K562 (cell line): ENCODE data around the gene FGF23. TPM values are rescaled to one million over a fixed set of nuclear protein-coding genes. Genes with fewer than 3 reads are reported as not detected.

ENCODE experiments used
- ATAC-seq: fragments of 200-7000 bp; cut with Tn5 transposase; 3 replicates; pipeline ENCODE4 v1.9.1; 2020; ENCODE audit warnings: moderate library complexity
- BruUV-seq: library from RNA; stranded (reverse); fragments of 400-500 nt; replicated peaks from 2 replicates; lab custom pipeline; 2021; lab: Mats Ljungman, UMichigan
- CTCF ChIA-PET: fragments of 300-600 bp; formaldehyde crosslinking; extraction: SDS; loops from one replicate; lab custom pipeline; 2021; ENCODE audit warnings: low intra/inter-chr PET ratio; lab: Yijun Ruan, JAX
- POLR2A ChIA-PET: fragments of 300-600, 350-650 bp; sonication (Branson Sonifier 250); formaldehyde crosslinking; extraction: SDS; loops from one replicate; lab custom pipeline; 2021; ENCODE audit warnings: antibody characterized with exemption, inconsistent platforms; lab: Yijun Ruan, JAX
- DNase-seq, 4 experiments: peaks; one replicate each; pipeline versions ENCODE4 v3.0.0 to v3.0.0-alpha.2; 2011 to 2018; ENCODE audit warnings: low spot score in 3 of 4, mixed read lengths in 3 of 4; ENCODE audit errors: extremely low read depth in 1 of 4
- FAIRE-seq: peaks from 2 replicates; lab custom pipeline; 2011; peaks lifted over from hg19 to GRCh38; lab: Jason Lieb, UNC
- H2AFZ ChIP-seq: 2 replicates; pipeline ENCODE4 v1.6.0; 2011; ENCODE audit warnings: low read depth, low read length, control low read depth, inconsistent platforms
- H3K27ac ChIP-seq: fragments of 200-600 bp; 3 replicates; pipeline ENCODE4 v1.8.0; 2011; ENCODE audit warnings: low read depth, mild to moderate bottlenecking, control low read depth, inconsistent platforms, low read length, moderate library complexity, mixed read lengths; ENCODE audit errors: extremely low read depth
- H3K27me3 ChIP-seq, 2 experiments: fragments of 300-600 bp in 1 of 2; 2 replicates in 1 of 2; 3 replicates in 1 of 2; pipeline versions ENCODE4 v1.6.0 to v1.8.0; 2011; ENCODE audit warnings: inconsistent platforms in 2 of 2, low read length in 2 of 2, mild to moderate bottlenecking in 1 of 2, mixed read lengths in 1 of 2, moderate library complexity in 1 of 2; ENCODE audit not compliant: control insufficient read depth in 2 of 2, insufficient read depth in 2 of 2
- H3K36me3 ChIP-seq: fragments of 300-600 bp; 3 replicates; pipeline ENCODE4 v1.8.0; 2011; ENCODE audit warnings: mild to moderate bottlenecking, low read length, inconsistent platforms; ENCODE audit not compliant: control insufficient read depth, insufficient read depth
- H3K4me1 ChIP-seq, 2 experiments: fragments of 200-600 bp in 1 of 2; replicated peaks in 1 of 2; 2 replicates in 1 of 2; 3 replicates in 1 of 2; pipeline versions ENCODE4 v1.5.1 to v1.8.0; 2011; ENCODE audit warnings: inconsistent platforms in 2 of 2, low read length in 2 of 2, mild to moderate bottlenecking in 1 of 2, mixed read lengths in 1 of 2, moderate library complexity in 1 of 2; ENCODE audit not compliant: control insufficient read depth in 2 of 2, insufficient read depth in 2 of 2
- H3K4me2 ChIP-seq: 2 replicates; pipeline ENCODE4 v1.6.1; 2011; ENCODE audit warnings: low read length, control low read depth, inconsistent platforms, mixed read lengths; ENCODE audit not compliant: insufficient read depth
- H3K4me3 ChIP-seq: fragments of 200-600 bp; sonication (generic), shearing (Covaris generic); 2 replicates; pipeline ENCODE4 v1.5.1; 2016; ENCODE audit warnings: control low read depth, inconsistent platforms
- H3K79me2 ChIP-seq: fragments of 200-600 bp; 3 replicates; pipeline ENCODE4 v1.8.0; 2011; ENCODE audit warnings: low read length, inconsistent platforms; ENCODE audit not compliant: control insufficient read depth, insufficient read depth
- H3K9ac ChIP-seq, 2 experiments: 2 replicates each; pipeline versions ENCODE4 v1.6.0 to v1.6.1; 2011; ENCODE audit warnings: low read depth in 2 of 2, low read length in 2 of 2, control low read depth in 1 of 2, inconsistent platforms in 1 of 2, mild to moderate bottlenecking in 1 of 2, mixed read lengths in 1 of 2; ENCODE audit not compliant: insufficient read depth in 1 of 2
- H3K9me1 ChIP-seq: one replicate; pipeline ENCODE4 v1.6.0; 2011; ENCODE audit warnings: inconsistent platforms, mild to moderate bottlenecking, low read length, moderate library complexity; ENCODE audit not compliant: control insufficient read depth, insufficient read depth
- H3K9me3 ChIP-seq: replicated peaks from 2 replicates; pipeline ENCODE4 v1.5.1; 2011; ENCODE audit warnings: low read depth, low read length, inconsistent platforms; ENCODE audit not compliant: control insufficient read depth, insufficient read depth
- H4K20me1 ChIP-seq: replicated peaks from 2 replicates; pipeline ENCODE4 v1.6.1; 2011; ENCODE audit warnings: low read length, inconsistent platforms, mixed read lengths; ENCODE audit not compliant: control insufficient read depth, insufficient read depth
- ARID2 ChIP-seq: fragments of 450-650 bp; IDR thresholded peaks from 2 replicates; pipeline ENCODE4 v1.6.1; 2017; ENCODE audit warnings: antibody characterized with exemption, mild to moderate bottlenecking
- DNMT1 ChIP-seq: fragments of 450-650 bp; IDR thresholded peaks from 2 replicates; pipeline ENCODE4 v1.6.1; 2016; ENCODE audit warnings: antibody characterized with exemption, mild to moderate bottlenecking
- ESRRA ChIP-seq: fragments of 450-650 bp; IDR thresholded peaks from 2 replicates; pipeline ENCODE4 v1.6.1; 2014; ENCODE audit warnings: low read depth, mild to moderate bottlenecking, moderate library complexity, borderline replicate concordance
- HNRNPUL1 ChIP-seq: fragments of 200-400 bp; formaldehyde crosslinking; IDR thresholded peaks from 2 replicates; pipeline ENCODE4 v1.6.1; 2017; ENCODE audit warnings: low read length
- JUND ChIP-seq, 2 experiments: IDR thresholded peaks; 2 replicates in 1 of 2; 3 replicates in 1 of 2; pipeline ENCODE4 v1.6.1; 2011; ENCODE audit warnings: borderline replicate concordance in 2 of 2, low read depth in 2 of 2, low read length in 2 of 2, improper control_type of control experiment in 1 of 2, missing biosample characterization in 1 of 2, missing genetic modification characterization in 1 of 2, missing genetic modification reagents in 1 of 2
- NEUROD1 ChIP-seq: fragments of 150-350 bp; IDR thresholded peaks from 2 replicates; pipeline ENCODE4 v1.6.1; 2014; ENCODE audit warnings: borderline replicate concordance, low read length, low read depth; ENCODE audit not compliant: partially characterized antibody
- RAD21 ChIP-seq, 2 experiments: fragments of 250-450 bp in 1 of 2; fragments of 450-650 bp in 1 of 2; sonication (Bioruptor Pico) in 1 of 2; formaldehyde crosslinking in 1 of 2; IDR thresholded peaks in 1 of 2; conservative IDR thresholded peaks in 1 of 2; 2 replicates each; pipeline versions ENCODE4 v1.4.0 to v1.8.0; 2020 to 2022; ENCODE audit warnings: mild to moderate bottlenecking in 2 of 2, moderate library complexity in 1 of 2
- RCOR1 ChIP-seq, 2 experiments: IDR thresholded peaks; 2 replicates each; pipeline ENCODE4 v1.6.1; 2012; ENCODE audit warnings: low read depth in 2 of 2, low read length in 2 of 2, borderline replicate concordance in 1 of 2, improper control_type of control experiment in 1 of 2
- ZNF124 ChIP-seq: sonication (generic); formaldehyde crosslinking; IDR thresholded peaks from 2 replicates; pipeline ENCODE4 v1.8.1; 2022; ENCODE audit warnings: missing genetic modification reagents
- ZNF280A ChIP-seq: fragments of 450-650 bp; IDR thresholded peaks from 2 replicates; pipeline ENCODE4 v1.6.1; 2018; ENCODE audit warnings: mild to moderate bottlenecking, low read depth; ENCODE audit not compliant: partially characterized antibody
- ZNF717 ChIP-seq: fragments of 250-450 bp; sonication (Bioruptor Pico); IDR thresholded peaks from 2 replicates; pipeline ENCODE4 v1.5.0; 2021
- ZNF766 ChIP-seq: fragments of 200-800 bp; sonication (Bioruptor generic); conservative IDR thresholded peaks from 2 replicates; pipeline ENCODE4 v1.6.1; 2016; ENCODE audit warnings: missing genetic modification characterization, missing compliant biosample characterization
- WGBS: fragments of 100-300 bp; shearing (Covaris generic); methylation state at CpG from one replicate; pipeline ENCODE4 v1.1.6; 2016; ENCODE audit warnings: low coverage, mixed read lengths; ENCODE audit not compliant: insufficient coverage; ENCODE audit errors: missing lambda C conversion rate; 5-methylcytosine and 5-hydroxymethylcytosine counted together
- in situ Hi-C: fragments of 300-500 bp; cut with MboI; formaldehyde crosslinking; loops from 4 replicates; pipeline ENCODE4 v1.15.0; 2018; ENCODE audit warnings: inconsistent platforms, mixed read lengths
- intact Hi-C: fragments of 100-400 bp; cut with micrococcal nuclease; formaldehyde crosslinking; loops from 2 replicates; pipeline ENCODE4 v1.14.2; 2022
- polyA plus RNA-seq, 8 experiments: library from polyadenylated mRNA; depleted of rRNA in 4 of 8; stranded (reverse) in 5 of 8; unstranded in 3 of 8; fragments of >200 nt; fragmentation: Nextera tagmentation in 2 of 8; fragmentation: Illumina TruSeq in 1 of 8; extraction: Ambion mirVana in 2 of 8; extraction: Trizol in 1 of 8; gene quantifications; 2 replicates each; pipeline versions ENCODE4 v1.2.1 to v1.2.3, GENCODE V29; 2011 to 2014; ENCODE audit warnings: inconsistent platforms in 1 of 8, missing spikeins in 1 of 8
- total RNA-seq, 7 experiments: library from RNA; depleted of rRNA in 6 of 7; stranded (reverse); fragments of >200 nt in 6 of 7; fragmentation: Illumina TruSeq in 2 of 7; extraction: Trizol in 2 of 7; gene quantifications; 2 replicates each; pipeline versions ENCODE4 v1.2.1 to v1.2.3, GENCODE V29; 2011 to 2021; ENCODE audit warnings: low replicate concordance in 1 of 7
- TF ChIP-seq, protein P1 (sequence below): sonication (generic); formaldehyde crosslinking; IDR thresholded peaks from 2 replicates; pipeline ENCODE4 v1.8.0; 2022; ENCODE audit warnings: missing genetic modification reagents, mild to moderate bottlenecking, borderline replicate concordance
- TF ChIP-seq, protein P2 (sequence below), 3 experiments: IDR thresholded peaks in 2 of 3; conservative IDR thresholded peaks in 1 of 3; 2 replicates each; pipeline ENCODE4 v1.5.1; 2011 to 2012; ENCODE audit warnings: low read length in 3 of 3, mild to moderate bottlenecking in 3 of 3, control low read depth in 2 of 3, improper control_type of control experiment in 1 of 3, inconsistent platforms in 1 of 3, low read depth in 1 of 3, mixed read lengths in 1 of 3, moderate library complexity in 1 of 3; ENCODE audit not compliant: insufficient read depth in 2 of 3

FGF23 gene
- total and polyA plus RNA-seq, 9 of the 15 experiments (the other 6 are each of a cell fraction or from before 2014, with no cell fraction given) = 0.38 TPM; not detected in 8

- no peak for TF ChIP-seq ZNF124 (CRISPR knock-in tag)
Measured at GRCh38 chr12:4386801-4387200, 7.3 kb upstream of the FGF23 start (continued).

DNA sequence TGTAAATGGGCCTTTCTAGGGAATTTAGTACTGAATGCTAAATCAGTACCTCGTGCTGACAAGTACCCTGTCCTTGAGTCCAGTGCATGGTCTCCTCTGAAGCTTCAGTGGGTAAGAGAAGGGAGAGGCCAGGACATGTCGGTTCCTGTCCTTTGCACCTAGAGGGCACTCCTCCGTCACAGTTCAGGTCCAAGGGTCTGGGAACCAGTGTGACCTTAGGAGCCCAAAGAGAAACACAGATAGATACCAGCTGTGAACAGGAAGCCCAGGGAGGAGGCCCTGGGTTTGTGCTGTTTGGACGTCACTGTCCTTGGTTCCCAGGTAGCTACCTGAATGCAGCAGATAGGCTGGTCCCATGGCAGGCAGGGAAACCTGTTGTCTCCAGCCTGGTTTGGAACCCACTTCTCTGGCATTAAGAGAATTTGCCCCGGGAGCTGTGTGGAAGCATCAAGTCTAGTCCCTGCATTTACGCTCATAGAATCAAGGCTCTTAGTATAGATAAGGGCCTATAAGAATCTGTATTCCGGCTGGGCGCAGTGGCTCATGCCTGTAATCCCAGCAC is 3.9 kb upstream of the FGF23 start:
- no peak overlapping the region for H2AFZ ChIP-seq
- H4K20me1 ChIP-seq = no peaks in the 10 kb centered on the region
- no TSS peak for BruUV-seq
- H3K4me2 ChIP-seq = no peak overlapping the region
- H3K9me1 ChIP-seq = no peaks in the 10 kb centered on the region
- no peak overlapping the region for H3K9ac ChIP-seq
- peaks cover 4 to 7% of the 10 kb centered on the region in 2 experiments; a peak in 4 of 5 replicates for H3K4me1 ChIP-seq
- H3K27me3 ChIP-seq = peaks cover 2 to 14% of the 10 kb centered on the region in 2 experiments; a peak in 3 of 5 replicates
- ATAC-seq (peak; percentile 95), FAIRE-seq (peak; percentile 81), DNase-seq (peak; percentile 18 to 72 (median 46))
- CTCF ChIA-PET = interaction anchor here (0.5 to 1.3 kb wide), 3 partner anchors 144 to 375 kb away, joined by 3 to 4 read pairs (median 4); no protein-coding TSS in a partner anchor
- in situ Hi-C loops = no loop called here
- H3K79me2 ChIP-seq = no peaks in the 10 kb centered on the region
- intact Hi-C loops = loop anchor here (5.0 kb wide), 1 partner anchor 144 kb away; no protein-coding TSS in a partner anchor
- no peaks in the 10 kb centered on the region for H3K36me3 ChIP-seq
- H3K27ac ChIP-seq = no peak overlapping the region
- no peak overlapping the region for H3K4me3 ChIP-seq
- no peaks in the 10 kb centered on the region for H3K9me3 ChIP-seq
- WGBS = 46% methylated on average over 8 of the region's 8 CpGs
- POLR2A ChIA-PET = interaction anchor here (0.8 to 1.0 kb wide), 2 partner anchors 13 to 14 kb away, joined by 3 read pairs; no protein-coding TSS in a partner anchor
- TF ChIP-seq RCOR1 (IDR thresholded peaks at IDR 0.05; ENCODE audit: borderline replicate concordance in 1 of 2, low read depth in 2 of 2, low read length in 2 of 2) (peak in 1 of 2 experiments; percentile 20; a peak in 1 of 4 replicates), JUND (IDR thresholded peaks at IDR 0.05; ENCODE audit: borderline replicate concordance, low read depth, low read length) (0 out of 2 replicates have a peak, but pooled peaks have one; percentile 13), JUND (tag; IDR thresholded peaks at IDR 0.05; ENCODE audit: borderline replicate concordance, low read depth, low read length) (no peak), ZNF766 (CRISPR knock-in tag) (no peak), ZNF717 (CRISPR knock-in tag) (no peak), ESRRA (no peak), ZNF280A (no peak), ARID2 (0 out of 2 replicates have a peak, but pooled peaks have one; percentile 24), RAD21 (CRISPR knock-in tag; conservative IDR thresholded peaks at IDR 0.05 in 1 of 2, IDR thresholded peaks at IDR 0.05 in 1 of 2) (peak; percentile 58 to 86), NEUROD1 (no peak), DNMT1 (no peak), HNRNPUL1 (no peak)
- TF ChIP-seq, protein P1, sequence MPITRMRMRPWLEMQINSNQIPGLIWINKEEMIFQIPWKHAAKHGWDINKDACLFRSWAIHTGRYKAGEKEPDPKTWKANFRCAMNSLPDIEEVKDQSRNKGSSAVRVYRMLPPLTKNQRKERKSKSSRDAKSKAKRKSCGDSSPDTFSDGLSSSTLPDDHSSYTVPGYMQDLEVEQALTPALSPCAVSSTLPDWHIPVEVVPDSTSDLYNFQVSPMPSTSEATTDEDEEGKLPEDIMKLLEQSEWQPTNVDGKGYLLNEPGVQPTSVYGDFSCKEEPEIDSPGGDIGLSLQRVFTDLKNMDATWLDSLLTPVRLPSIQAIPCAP = no peak
- TF ChIP-seq, protein P2, sequence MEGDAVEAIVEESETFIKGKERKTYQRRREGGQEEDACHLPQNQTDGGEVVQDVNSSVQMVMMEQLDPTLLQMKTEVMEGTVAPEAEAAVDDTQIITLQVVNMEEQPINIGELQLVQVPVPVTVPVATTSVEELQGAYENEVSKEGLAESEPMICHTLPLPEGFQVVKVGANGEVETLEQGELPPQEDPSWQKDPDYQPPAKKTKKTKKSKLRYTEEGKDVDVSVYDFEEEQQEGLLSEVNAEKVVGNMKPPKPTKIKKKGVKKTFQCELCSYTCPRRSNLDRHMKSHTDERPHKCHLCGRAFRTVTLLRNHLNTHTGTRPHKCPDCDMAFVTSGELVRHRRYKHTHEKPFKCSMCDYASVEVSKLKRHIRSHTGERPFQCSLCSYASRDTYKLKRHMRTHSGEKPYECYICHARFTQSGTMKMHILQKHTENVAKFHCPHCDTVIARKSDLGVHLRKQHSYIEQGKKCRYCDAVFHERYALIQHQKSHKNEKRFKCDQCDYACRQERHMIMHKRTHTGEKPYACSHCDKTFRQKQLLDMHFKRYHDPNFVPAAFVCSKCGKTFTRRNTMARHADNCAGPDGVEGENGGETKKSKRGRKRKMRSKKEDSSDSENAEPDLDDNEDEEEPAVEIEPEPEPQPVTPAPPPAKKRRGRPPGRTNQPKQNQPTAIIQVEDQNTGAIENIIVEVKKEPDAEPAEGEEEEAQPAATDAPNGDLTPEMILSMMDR (IDR thresholded peaks at IDR 0.05 in 2 of 3, conservative IDR thresholded peaks at IDR 0.05 in 1 of 3; ENCODE audit: insufficient read depth in 2 of 3, low read depth in 1 of 3, low read length in 3 of 3) = peak; percentile 63 to 68 (median 65)
